AG04450 (cell line): Measurements from ENCODE around the gene TEAD2. TPM values are rescaled to one million over a fixed set of nuclear protein-coding genes. Genes with fewer than 3 reads are reported as not detected.

Source experiments
- CTCF ChIA-PET: fragments of 300-600, 350-600 bp; formaldehyde crosslinking; extraction: SDS; loops from one replicate; lab custom pipeline; 2022; ENCODE audit warnings: antibody characterized with exemption, inconsistent platforms; lab: Charles Lee
- POLR2A ChIA-PET: fragments of 350-600 bp; formaldehyde crosslinking; extraction: SDS; loops from one replicate; lab custom pipeline; 2021; ENCODE audit warnings: antibody characterized with exemption, inconsistent platforms; lab: Yijun Ruan, JAX
- DNase-seq: peaks from one replicate; pipeline ENCODE4 v3.0.0-alpha.2; 2011; ENCODE audit warnings: low read depth, low spot score
- H3K27ac ChIP-seq: one replicate; pipeline ENCODE4 v1.5.1; 2012; ENCODE audit warnings: low read depth, low read length, control low read depth
- H3K27me3 ChIP-seq: one replicate; pipeline ENCODE4 v1.6.0; 2012; ENCODE audit warnings: low read length; ENCODE audit not compliant: control insufficient read depth, insufficient read depth
- H3K4me3 ChIP-seq: 2 replicates; pipeline ENCODE4 v1.5.1; 2011; ENCODE audit warnings: mild to moderate bottlenecking, low read depth, low read length, control low read depth
- H3K9me3 ChIP-seq: 2 replicates; pipeline ENCODE4 v1.5.1; 2012; ENCODE audit warnings: low read length; ENCODE audit not compliant: control insufficient read depth, insufficient read depth
- CTCF ChIP-seq: IDR thresholded peaks from 2 replicates; pipeline ENCODE4 v1.5.1; 2011; ENCODE audit warnings: low read depth, low read length, control low read depth, inconsistent platforms
- polyA plus RNA-seq: library from polyadenylated mRNA; depleted of rRNA; stranded (reverse); fragments of >200 nt; gene quantifications from 2 replicates; pipeline ENCODE4 v1.2.3, GENCODE V29; 2011

TEAD2 gene
- polyA plus RNA-seq, 1 experiment, result 32.8 TPM

DNA sequence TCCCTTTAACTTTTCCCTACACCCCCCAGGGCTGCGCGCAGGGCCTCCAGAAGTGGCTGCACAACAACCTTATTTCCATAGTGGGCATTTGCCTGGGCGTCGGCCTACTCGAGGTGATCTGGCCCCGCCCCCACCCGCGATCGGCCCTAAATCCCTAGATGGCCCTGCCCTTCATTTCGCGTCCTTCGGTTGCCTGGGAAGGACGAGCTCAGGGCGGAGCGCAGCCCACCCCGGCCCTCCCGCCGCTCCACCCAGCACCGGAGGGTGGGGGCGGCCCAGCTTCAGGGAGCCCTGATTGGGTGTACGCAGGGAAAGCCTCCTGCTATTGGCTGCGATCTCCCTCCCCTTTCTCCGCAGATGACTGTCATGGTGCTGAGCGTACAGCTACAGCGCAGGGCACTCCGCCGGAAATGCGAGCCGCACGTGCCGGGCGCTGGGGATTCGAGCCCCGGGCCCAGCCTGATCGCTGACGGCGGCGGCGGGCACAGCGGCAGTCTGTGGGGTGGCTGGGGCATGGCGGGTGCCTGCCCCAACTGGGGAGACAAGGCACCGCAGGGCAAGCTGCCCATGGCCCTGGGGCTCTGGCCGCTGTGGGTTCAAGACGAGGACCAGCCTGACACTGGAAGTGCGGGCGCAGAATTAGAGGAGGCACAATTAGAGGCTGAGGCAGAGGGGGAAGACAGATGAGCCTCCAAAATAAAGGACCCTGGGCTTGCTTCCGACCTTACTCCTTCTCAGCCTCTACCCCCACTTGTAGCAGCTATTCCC lies 22.7 kb downstream of the TEAD2 start:
- DNase-seq, result peak; percentile 32
- Histone ChIP-seq H3K27me3 (no peaks in the 10 kb centered on the region), H3K27ac (no peak overlapping the region), H3K4me3 (no peak overlapping the region), H3K9me3 (peaks cover 9% of the 10 kb centered on the region; the same call in 1 of the 2 replicates)
- ChIA-PET POLR2A (interaction anchor here (0.6 to 1.0 kb wide), 4 partner anchors 20 to 23 kb away, joined by 3 to 10 read pairs (median 4); partner anchors contain the start of gene TEAD2), CTCF (interaction anchor here (1.3 to 1.7 kb wide), 3 partner anchors 12 to 242 kb away, joined by 5 to 8 read pairs (median 5); no protein-coding TSS in a partner anchor)
- TF ChIP-seq CTCF, result no peak

DNA sequence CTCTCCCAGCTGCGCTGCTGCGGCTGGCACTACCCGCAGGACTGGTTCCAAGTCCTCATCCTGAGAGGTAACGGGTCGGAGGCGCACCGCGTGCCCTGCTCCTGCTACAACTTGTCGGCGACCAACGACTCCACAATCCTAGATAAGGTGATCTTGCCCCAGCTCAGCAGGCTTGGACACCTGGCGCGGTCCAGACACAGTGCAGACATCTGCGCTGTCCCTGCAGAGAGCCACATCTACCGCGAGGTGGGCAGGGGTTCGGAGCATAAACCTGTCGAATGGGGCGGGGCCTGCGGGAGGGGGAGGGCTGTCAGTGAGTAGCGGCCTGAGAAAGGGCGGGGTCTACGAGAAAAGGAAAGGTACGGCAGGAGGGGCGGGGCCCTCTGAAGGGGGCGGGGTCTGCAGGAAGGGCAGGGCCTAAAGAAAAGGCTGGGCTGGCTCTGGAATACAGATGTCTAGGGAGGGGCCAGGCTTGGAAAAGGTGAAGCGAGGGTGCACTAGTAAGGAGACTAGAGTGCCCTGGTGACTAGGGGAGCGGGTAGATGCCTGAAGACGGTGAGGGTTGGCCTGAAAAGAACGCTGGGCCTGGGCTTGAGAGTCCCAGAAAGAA lies 23.4 kb downstream of the TEAD2 start:
- peaks cover 9% of the 10 kb centered on the region; the same call in 1 of the 2 replicates for H3K9me3 ChIP-seq
- no peaks in the 10 kb centered on the region for H3K27me3 ChIP-seq
- ChIA-PET CTCF (interaction anchor here (1.3 to 1.7 kb wide), 3 partner anchors 11 to 241 kb away, joined by 5 to 8 read pairs (median 5); no protein-coding TSS in a partner anchor), POLR2A (interaction anchor here (0.8 to 0.9 kb wide), 2 partner anchors 20 to 24 kb away, joined by 3 to 10 read pairs; partner anchors contain the start of gene TEAD2)
- no peak for DNase-seq
- no peak for TF ChIP-seq CTCF
- H3K27ac ChIP-seq, result no peak overlapping the region
- H3K4me3 ChIP-seq, result no peak overlapping the region

GRCh38 chr19:49338023-49338677 lies 24.1 kb downstream of the TEAD2 start:
- POLR2A ChIA-PET, result no interaction called here
- H3K9me3 ChIP-seq, result peaks cover 9% of the 10 kb centered on the region; the same call in 1 of the 2 replicates
- no peak for DNase-seq
- H3K27ac ChIP-seq, result no peak overlapping the region
- no peaks in the 10 kb centered on the region for H3K27me3 ChIP-seq
- CTCF ChIA-PET, result interaction anchor here (0.6 to 1.5 kb wide), 3 partner anchors 10 to 107 kb away, joined by 3 to 4 read pairs (median 3); no protein-coding TSS in a partner anchor
- no peak for TF ChIP-seq CTCF
- H3K4me3 ChIP-seq, result no peak overlapping the region

DNA sequence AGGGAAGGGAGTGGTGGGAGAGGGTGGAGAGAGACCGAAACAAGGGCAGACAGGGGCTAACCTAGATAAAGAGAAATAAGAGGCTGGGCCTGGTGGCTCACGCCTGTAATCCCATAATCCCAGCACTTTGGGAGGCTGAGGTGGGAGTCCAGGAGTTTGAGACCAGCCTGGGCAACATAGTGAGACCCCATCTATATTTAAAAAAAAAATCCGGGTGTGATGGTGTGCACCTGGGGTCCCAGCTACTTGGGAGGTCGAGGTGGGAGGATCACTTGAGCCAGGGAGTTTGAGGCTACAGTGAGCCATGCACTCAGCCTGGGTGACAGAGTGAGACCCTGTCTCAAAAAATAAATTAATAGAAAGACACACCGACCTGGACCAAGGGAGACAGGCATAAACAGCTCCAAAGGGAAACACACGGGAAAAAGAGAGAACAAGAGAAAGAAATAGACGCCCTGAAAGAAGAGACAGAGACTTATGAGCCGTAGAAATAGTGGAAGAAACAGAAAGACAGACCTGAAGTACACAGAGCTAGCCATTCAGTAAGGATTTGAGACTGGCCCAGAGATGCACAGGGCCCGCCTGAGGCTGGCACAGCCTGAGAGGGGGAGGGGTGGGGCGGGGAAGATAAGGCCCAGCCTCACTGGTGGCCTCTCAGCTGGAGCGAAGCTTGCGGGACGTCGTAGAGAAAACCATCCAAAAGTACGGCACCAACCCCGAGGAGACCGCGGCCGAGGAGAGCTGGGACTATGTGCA lies 24.8 kb downstream of the TEAD2 start:
- Histone ChIP-seq H3K27ac (no peak overlapping the region), H3K4me3 (no peak overlapping the region), H3K27me3 (no peaks in the 10 kb centered on the region), H3K9me3 (peaks cover 9% of the 10 kb centered on the region; the same call in 1 of the 2 replicates)
- no peak for TF ChIP-seq CTCF
- DNase-seq, result no peak
- ChIA-PET POLR2A (no interaction called here), CTCF (interaction anchor here (0.6 to 1.5 kb wide), 4 partner anchors 8 to 107 kb away, joined by 3 to 8 read pairs (median 4); no protein-coding TSS in a partner anchor)
